ENCODE results near the gene NTSR1.

NTSR1 gene

DNA sequence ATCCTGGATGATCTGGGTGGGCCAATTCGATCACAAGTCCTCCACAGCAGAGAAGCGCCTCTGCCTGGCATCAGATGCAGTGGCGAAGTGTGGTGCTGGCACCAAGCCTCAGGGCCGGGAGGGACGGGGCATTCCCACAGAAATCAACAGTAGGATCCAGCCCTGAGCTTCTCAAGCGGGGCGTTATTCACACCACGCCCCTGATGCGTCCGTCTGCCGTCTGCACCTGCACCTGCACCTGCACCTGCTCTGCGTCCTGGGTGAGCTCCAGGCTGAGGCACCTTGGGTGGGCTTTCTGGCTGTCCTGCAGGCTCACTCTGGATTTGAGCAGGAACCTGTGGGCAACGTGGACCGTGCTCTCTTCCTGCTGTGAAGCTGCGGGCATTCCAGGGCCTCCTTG is 13.8 kb upstream of the NTSR1 start:
- no peak for DNase-seq

DNA sequence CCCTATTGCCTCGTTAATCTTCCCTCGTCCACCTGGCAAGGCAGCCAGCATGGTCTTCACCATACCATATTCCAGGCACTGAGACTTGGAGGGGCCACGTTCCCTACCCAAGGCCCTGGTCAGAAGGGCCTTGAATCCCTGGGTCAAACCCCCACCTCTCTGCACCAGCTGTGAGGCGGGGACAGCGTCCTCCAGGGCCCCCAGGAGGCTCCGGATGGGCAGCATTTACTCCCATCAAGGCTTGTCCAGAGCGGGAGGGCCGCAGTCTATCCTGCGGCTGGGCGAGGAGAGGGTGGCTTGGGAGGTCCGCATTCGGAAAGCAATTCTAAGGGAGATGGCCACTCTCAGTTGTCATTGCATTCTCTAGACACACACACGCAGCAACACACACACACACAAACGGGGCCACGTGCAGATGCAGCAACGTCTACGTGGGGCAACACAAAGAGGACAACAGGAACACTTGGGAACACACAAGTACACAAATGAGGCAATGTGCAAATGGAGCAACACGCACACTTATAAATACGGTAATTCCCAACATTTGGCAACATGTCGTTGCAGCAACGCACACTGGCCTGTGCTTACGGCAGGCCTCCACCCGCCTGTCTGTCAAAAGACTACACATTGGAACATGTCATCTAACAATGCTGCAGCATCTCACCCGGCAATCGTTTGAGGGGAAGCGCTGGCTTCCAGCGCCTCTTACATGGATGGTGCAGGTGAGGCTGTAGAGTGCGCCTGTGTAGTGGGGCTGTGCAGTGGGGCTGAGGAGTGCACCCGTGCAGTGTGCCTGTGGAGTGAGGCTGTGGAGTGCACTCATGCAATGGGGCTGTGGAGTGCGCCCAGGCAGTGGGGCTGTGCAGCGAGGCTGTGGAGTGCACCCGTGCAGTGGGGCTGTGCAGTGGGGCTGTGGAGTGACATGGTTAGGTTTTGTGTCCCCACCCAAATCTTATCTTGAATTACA is 12.9 kb upstream of the NTSR1 start:
- no peak for DNase-seq

DNA sequence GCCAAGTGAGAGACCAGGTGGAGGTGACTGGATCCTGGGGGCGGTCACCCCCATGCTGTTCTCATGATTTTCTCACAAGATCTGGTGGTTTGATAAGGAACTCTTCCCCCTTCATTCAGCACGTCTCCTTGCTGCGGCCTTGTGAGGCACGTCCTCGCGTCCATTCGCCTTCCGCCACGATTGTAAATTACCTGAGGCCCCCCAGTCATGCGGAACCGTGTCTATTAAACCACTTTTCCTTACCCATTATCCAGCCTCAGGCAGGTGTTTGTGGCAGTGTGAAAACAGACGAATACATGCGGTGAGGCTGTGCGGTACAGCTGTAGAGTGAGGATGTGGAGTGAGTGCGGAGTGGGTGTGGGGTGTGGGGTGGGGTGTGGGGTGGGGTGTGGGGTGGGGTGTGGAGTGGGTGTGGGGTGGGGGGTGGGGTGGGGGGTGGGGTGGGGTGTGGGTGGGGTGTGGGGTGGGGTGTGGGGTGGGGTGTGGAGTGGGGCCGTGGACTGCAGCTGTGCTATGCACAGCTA is 12.1 kb upstream of the NTSR1 start:
- no peak for DNase-seq

DNA sequence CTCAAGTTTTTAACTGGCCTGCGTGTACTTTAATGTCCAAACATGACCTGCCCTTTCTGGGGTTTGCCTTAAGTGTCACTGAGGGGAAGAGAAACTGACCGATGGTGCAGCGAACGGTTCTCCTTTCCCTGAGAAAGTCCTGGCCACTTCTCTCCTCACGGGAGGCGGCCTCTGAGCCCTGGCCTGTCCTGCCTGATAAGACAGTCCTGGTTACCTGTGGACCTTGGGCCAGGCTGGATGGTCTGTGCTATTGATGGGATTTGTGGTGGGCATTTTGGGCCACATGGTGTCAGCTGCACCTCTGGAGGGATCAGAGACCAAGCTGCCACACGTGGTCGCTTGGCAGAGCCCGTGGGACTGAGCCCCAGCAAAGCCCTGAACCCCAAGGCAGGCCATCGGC is 11.6 kb upstream of the NTSR1 start:
- DNase-seq: no peak

DNA sequence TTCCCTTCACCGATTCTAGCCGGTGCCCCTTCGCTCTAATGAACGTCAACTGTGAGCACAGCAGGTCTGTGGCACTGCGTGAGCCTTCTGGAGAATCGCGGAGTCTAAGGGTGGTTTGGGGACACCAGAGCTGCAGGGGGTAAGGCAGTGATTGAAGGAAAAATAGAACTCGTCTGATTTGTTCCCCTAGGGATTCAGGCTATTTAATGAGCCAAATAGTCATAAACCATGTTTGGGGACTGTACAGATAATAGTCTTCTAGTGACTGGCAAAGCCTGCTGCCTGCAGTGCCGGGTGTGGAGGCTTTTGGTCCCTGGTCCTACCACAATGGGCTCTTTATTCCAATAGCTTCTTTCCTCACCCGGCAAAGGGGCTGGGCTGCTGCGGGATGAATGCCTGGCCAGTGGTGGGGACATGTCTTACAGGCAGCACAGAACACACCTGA is 11.1 kb upstream of the NTSR1 start:
- no peak for DNase-seq

DNA sequence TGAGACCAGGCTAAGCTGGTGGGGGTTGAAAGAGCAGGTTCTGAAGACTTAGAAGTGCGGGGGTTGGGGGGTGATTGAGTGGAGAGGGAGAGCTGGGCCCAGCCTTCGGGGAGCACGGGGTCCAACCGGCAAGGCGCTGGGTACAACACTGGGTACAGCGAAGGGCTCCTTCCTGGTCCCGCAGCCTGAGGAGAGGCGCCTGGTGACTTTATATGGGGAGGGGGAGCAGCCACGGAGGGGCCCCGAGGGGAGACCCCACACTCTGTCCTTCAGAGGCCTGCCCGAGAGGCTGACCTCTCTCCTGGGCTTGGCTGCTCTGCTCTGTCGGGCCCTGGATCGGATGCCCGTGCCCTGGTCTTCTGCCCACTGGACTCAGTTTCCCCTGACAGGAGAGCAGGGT is 10.4 kb upstream of the NTSR1 start:
- no peak for DNase-seq

DNA sequence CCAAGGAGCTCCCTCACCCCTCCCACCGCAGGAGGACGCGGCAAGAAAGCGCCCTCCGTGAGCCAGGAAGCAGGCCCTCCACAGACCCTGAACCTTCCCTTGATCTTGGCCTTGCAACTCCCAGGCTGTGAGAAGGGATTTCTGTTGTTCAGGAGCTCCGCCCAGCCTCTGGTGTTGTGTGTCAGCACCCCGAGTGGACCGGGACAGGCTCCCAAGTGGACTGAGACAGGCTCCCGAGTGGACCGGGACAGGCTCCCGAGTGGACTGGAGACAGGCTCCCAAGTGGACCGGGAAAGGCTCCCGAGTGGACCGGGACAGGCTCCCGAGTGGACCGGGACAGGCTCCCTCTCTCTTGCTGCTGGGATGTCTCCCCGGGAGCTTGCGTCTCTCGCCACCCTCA is 9.3 kb upstream of the NTSR1 start:
- DNase-seq: no peak

DNA sequence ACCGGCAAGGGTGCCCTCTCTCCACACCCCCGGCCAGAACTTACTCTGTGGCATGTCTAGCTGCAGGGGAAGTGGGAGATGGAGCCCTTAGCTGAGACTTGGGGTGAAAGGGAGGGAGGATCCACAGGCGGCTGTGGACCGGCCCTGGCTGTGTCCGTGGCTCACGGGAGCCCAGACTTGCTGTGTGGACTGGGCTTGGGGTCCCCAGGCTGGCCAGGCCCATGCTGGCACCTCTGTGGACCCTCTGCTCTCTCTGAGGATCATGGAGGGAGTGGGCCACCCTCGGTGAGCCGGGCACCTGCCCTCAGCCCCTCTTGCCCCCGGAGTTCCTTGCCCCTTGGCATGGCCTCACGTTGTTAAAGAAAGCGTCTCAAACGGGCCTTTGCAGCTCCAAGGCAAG is 8.9 kb upstream of the NTSR1 start:
- DNase-seq: no peak

DNA sequence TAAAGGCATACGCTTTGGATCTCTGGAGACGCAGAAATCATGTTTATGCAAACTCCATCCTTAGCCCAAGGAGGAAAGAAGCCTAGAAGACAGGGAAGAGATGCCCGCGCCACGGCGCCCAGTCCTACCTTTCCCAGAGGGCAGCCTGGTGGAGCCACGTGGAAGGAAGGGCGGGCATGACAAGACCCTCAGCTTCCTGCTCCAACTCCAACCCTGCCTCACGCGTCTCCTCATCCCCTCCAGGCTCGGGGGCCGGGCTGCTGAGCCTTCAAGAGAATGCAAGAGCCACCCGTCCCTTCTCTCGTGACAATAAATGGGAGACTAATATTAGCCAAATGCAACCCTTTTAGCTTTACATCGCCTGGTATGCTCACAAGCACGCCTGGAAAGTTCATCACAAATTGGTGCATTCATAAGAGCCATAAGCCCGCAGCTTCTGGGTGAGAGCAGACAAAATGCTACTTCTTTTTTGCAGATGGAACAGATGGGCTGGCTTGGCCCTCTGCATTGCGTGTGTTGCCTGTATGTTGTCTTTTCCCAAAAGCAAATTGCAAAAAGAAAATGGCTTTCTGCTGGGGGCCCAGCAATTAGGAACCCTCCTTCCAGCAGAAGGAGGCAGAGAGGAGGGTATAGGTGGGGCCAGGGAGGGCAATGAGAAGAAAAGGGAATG is 8.2 kb upstream of the NTSR1 start:
- no peak for DNase-seq

DNA sequence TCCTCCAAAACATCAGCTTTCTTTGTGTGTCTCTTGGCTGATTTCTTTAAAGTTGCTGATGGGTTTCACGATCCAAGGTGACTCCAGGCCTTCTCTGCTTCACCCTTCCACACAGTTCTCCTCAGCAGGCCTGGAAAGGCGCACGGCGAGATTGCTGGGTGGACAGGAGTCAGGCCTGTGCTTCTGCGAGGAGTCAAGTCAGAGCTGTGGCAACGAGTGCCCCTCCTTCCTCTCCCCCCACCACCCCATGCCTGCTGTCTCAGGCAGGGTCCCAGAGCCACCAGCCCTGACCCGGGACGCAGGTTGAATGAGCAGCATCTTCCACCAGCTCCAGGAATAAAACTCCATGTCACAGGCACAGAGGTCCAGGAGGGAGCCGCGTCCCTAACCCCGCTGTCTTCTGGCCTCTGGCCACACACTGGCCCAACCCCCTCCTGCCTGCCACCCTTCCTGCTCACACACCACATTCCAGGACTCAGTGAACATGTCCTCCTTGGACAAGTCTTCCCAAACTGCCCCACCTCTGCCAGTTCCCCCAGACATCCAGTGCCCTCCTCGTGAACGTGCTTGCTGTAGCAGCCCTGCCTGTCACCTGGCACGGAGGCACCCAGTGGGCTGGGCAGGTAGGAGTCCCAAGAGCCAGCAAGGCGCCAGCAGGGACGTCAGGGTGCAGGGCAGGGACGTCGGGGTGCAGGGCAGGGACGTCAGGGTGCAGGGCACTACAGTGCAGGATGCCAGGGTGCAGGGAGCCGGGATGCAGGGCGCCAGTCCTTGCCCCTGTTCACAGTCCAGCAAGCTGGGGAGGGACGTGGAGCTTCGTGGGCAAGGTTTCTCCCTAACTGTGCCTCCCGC is 7.2 kb upstream of the NTSR1 start:
- DNase-seq: no peak

DNA sequence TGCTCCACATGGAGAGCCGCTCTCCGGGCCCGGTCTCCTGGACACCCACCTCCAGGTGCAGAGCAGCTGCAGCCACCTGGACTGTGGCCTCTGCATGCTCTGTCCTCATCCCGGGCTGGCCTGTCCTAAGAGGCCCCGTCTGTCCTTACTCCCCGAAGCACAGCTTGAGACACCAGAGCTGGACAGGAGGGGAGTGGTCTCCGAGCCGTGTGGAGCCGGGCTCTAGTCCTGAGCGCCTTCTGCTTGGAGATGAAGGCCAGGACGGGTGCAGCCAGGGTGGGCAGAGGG is 6.7 kb upstream of the NTSR1 start:
- DNase-seq: peak; percentile 30

DNA sequence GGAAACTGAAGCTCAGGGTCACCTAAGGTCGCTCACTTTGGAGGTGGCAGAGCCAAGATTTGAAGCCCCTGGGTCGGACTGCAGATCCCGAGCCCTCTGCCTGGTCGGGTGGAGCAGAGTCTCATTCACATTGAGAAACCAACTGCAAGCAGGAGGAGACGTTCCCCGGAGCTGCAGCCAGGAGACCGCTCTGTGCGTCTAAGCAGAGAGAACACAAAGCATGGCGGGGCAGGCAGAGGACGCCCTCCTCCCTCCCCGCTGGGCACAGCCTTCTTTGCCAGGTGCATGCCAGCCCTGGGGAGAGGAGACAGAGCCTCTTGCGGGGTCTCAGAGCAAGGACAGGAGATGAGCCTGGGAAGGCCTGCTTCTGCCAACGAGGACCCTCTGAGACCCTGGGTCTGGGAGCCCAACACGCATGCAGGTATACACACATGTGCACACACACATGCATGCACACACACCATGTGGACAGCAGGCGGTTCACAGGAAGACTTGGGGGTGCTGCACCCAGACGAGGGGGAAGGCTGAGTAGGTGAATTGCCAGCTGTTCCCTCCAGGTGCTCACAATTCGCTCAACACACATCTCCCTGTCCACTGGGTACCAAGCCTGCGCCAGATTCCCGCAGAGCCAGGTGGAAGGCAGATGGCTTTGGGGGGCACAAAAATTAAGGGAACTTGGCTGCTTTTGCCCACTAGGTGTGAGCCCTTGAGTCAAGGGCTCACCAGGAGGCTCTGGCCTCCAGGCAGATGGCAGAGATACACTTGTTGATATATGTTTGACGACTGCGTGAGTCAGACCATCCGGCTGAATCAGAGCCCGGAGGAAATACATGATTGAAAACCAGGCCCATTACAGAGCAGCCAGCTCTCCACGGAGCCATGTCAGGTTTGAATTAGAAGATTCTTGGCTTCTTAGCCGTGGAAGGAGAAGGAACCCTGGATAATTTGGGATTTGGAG is 5.5 kb upstream of the NTSR1 start:
- peak; percentile 69 for DNase-seq

DNA sequence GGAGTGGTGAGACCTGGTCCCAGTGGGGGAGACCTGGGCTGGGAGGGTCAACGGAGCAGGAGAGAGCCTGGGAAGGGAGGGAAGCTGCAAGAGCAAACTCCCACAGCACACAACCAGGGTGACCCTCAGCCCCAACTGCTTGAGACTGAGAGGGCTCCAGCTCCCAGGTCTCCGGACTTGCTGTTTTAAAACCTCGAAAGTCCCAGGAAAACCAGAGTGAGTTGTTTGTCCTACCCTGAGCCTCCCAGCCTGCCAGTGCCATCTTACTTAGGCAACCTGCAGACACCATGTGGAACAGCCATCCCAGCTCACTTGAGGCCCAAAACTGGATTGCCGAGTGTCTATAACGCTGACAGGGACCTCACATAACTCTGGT is 4.8 kb upstream of the NTSR1 start:
- DNase-seq: no peak

DNA sequence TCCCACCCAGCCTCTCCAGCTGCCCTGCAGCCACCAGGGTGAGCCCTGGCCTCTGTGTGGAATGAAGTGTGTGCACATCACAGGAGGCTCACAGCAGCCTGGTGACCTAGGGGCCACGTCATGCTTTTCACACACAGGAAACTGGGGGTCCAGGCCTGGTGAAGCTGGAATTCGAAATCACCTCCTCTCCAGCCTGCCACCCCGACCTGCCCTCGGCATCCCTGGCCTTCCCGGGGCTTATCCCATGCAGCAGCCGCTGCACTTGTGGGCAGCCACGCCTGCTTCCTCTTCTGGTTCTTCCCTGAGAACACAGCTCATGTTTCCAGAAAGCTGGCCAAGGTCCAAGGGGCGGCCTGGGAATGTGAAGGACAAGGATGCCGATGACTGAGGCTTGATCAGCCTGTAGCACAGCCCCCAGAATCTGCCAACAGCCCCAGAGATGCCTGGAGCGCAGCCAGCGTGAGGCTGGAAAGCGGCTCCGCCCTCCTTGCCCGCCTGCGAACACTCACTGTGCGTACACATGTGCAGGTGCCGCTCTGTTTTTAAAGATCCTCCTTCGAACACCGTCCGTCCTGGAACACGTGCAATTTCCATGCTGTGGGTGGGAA is 4.2 kb upstream of the NTSR1 start:
- peak; percentile 26 for DNase-seq

DNA sequence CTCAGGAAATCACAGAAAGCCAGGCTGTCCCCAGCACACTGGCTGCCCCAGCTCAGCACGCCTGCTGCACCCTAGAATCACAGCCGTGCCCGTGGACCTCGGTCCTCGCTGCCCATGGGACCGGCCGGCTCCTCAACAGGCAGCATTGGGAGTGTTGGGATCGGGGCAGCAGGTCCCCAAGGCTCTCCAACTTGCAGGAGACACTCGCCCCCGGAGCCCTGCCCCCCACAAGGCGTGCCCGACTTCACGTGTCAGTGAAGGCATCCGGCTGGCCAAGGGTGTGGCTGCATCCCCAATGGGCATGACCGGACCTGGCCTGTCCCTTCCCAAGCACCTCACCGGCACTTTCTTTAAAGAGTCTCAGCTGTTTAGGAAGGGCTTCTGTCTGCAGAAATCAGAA is 3.0 kb upstream of the NTSR1 start:
- DNase-seq: no peak

DNA sequence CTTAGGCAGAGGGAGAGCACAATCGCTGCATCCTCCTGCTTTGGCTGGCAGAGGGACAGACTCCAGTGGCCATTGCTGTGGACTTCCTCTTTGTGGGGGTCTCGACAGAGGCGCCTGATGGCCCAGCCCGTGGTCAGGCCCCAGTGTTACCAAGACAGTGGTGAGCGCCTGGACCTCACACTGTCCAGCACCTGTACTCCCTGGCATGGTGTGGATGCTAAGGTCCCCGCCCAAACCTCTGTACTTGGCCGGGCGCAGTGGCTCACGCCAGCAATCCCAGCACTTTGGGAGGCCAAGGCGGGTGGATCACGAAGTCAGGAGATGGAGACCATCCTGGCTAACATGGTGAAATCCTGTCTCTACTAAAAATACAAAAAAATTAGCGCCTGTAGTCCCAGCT is 2.3 kb upstream of the NTSR1 start:
- no peak for DNase-seq

DNA sequence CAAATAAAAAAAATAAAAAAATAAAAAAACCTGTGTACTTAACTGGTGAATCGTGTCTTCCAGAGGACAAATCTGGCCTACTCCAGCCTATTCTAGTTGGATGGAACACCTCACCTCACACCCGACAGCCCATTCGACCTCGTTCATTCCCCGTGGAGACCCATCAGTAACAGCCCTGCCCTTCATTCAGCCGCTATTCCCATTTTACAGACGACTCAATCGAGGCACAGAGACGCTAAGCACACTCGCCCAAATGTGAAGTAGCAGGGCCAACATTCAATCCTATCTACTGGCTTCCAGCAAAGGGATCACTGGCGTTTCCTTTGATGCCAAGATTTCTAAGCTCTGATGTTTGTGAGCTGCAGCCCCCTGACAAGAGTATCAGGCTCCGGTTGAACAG is 1.8 kb upstream of the NTSR1 start:
- no peak for DNase-seq

DNA sequence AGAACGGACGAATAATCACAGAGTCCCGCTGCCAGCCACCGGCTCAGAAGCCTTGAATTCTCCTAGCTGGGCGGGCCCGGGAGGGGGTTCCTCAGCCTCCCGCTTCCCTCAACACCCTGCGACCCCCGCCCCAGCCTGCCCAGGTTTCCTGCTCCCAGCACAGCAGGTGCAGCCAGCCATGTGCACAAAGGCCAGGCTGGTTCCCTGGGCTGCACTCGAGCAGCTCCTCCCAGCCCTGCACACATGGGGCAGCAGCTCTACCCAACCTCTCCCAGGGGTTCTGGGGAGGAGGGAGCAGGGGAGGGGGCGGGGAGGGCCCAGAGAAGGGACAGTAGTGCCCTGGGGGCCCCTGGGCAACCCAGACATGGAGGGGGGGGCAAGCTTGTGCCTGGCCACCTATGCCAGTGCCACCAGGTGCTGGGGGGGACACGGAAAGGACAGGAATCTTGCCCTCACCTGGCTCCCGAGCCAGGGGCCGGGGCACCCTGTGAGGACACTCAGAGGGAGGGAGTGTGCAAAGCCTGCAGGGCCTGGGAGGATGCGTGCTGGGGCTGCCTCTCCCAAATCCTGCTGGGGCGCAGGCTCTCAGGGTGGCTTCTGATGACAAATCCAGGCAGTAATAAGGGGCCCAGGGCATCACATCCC is 1.2 kb upstream of the NTSR1 start:
- DNase-seq: no peak

DNA sequence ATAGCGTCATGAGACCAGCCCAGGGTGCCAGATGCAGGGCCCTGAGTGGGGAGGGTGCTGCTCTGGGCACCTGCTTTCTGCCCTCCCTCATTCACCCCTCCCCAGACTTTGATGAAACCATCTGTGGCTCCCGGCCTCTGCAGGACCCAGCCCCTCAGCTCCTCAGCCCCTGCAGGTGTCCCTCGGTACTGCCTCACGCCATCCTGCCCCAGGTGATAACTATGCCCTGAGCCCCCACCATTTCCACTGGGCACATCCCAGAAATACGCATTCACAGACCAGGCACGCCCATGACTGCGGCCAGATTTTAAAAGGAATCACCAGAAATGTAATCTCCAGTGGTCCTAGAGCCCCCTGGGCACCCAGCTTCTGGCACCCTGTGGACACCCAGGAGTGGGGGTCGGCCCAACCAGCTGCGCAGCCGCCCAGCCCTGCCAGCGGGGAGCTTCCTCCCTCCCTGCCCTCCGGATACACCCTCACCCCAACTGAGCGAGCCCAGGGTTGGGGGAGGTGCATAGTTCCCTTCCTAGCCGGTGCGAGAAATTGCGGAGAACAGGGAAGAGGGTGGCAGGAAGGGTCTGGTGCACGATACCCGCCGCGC is 615 bp upstream of the NTSR1 start:
- no peak for DNase-seq

DNA sequence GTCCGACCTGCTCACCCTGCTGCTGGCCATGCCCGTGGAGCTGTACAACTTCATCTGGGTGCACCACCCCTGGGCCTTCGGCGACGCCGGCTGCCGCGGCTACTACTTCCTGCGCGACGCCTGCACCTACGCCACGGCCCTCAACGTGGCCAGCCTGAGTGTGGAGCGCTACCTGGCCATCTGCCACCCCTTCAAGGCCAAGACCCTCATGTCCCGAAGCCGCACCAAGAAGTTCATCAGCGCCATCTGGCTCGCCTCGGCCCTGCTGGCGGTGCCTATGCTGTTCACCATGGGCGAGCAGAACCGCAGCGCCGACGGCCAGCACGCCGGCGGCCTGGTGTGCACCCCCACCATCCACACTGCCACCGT is 885 bp downstream of the NTSR1 start:
- DNase-seq: no peak
